ENCODE data around the gene MACC1. TPM values are rescaled to one million over a fixed set of nuclear protein-coding genes. Genes with fewer than 3 reads are reported as not detected.
"Not testable (repeated sequence)": the region's sequence is repeated elsewhere in the genome, so short reads cannot be mapped to it uniquely, and the experiment has no call there.

Gene MACC1
- polyA plus RNA-seq, 1 experiment: not detected

DNA sequence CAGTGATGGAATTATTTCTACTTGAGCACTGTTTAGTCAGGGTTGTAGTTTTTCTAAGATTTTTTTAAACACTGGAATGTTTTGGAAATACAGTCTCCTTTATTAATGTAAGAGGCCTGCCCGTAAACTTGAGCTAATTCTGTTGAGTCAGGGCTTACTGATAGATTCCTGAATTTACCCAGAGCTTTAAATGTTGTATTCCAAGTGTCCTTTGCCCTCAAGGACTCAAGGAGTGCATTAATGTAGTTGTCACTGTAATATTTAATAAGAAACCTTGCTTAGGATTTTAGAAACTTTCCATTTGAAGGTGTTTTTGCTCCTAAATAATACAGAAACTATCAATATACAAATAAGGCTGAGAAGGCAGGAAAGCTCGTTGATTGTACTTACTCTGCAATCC is 89.2 kb downstream of the MACC1 start:
- ChIA-PET POLR2A (no interaction called here), CTCF (interaction anchor here (1.5 kb wide), 1 partner anchor 24 kb away, joined by 3 read pairs; no protein-coding TSS in a partner anchor)
- H3K36me3 ChIP-seq (ENCODE audit: control insufficient read depth, insufficient read depth, low read length): no peaks in the 10 kb centered on the region
- no peak for DNase-seq (ENCODE audit: low read depth)
- TF ChIP-seq, protein P1, sequence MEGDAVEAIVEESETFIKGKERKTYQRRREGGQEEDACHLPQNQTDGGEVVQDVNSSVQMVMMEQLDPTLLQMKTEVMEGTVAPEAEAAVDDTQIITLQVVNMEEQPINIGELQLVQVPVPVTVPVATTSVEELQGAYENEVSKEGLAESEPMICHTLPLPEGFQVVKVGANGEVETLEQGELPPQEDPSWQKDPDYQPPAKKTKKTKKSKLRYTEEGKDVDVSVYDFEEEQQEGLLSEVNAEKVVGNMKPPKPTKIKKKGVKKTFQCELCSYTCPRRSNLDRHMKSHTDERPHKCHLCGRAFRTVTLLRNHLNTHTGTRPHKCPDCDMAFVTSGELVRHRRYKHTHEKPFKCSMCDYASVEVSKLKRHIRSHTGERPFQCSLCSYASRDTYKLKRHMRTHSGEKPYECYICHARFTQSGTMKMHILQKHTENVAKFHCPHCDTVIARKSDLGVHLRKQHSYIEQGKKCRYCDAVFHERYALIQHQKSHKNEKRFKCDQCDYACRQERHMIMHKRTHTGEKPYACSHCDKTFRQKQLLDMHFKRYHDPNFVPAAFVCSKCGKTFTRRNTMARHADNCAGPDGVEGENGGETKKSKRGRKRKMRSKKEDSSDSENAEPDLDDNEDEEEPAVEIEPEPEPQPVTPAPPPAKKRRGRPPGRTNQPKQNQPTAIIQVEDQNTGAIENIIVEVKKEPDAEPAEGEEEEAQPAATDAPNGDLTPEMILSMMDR (IDR thresholded peaks at IDR 0.05; ENCODE audit: insufficient read depth, low read depth, low read length): no peak
- no peaks in the 10 kb centered on the region for H3K27me3 ChIP-seq (ENCODE audit: control insufficient read depth, insufficient read depth, low read length)
- no peak overlapping the region for H3K4me3 ChIP-seq (ENCODE audit: low read depth, low read length)

DNA sequence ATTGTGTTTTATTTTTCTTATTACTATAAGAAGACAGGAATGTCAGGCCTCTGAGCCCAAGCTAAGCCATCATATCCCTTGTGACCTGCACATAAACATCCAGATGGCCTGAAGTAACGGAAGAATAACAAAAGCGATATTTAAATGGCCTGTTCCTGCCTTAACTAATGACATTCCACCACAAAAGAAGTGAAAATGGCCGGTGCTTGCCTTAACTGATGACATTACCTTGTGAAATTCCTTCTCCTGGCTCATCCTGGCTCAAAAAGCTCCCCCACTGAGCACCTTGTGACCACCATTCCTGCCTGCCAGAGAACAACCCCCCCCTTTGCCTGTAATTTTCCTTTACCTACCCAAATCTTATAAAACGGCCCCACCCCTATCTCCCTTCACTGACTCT is 91.1 kb downstream of the MACC1 start:
- DNase-seq (ENCODE audit: low read depth); CTCF ChIA-PET; H3K36me3 ChIP-seq (ENCODE audit: control insufficient read depth, insufficient read depth, low read length); POLR2A ChIA-PET; H3K27me3 ChIP-seq (ENCODE audit: control insufficient read depth, insufficient read depth, low read length); H3K4me3 ChIP-seq (ENCODE audit: low read depth, low read length): not testable (repeated sequence)

DNA sequence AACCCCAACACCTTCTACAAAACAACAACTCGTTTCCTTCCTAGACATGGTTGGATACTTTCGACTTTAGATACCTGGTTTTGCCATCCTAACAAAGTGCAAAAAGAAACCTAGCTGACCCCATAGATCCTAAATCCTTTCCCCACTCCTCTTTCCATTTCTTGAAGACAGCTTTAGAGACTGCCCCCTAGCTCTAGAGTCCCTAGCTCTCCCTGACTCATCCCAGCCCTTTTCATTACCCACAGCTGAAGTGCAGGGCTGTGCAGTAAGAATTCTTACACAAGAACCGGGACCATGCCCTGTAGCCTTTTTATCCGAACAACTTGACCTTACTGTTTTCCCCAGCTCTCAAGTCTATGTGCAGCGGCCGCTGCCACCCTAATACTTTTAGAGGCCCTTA is 93.1 kb downstream of the MACC1 start:
- POLR2A ChIA-PET; DNase-seq (ENCODE audit: low read depth); H3K4me3 ChIP-seq (ENCODE audit: low read depth, low read length); H3K36me3 ChIP-seq (ENCODE audit: control insufficient read depth, insufficient read depth, low read length); H3K27me3 ChIP-seq (ENCODE audit: control insufficient read depth, insufficient read depth, low read length): not testable (repeated sequence)
- CTCF ChIA-PET: interaction anchor here (0.7 kb wide), 1 partner anchor 11 kb away, joined by 3 read pairs; no protein-coding TSS in a partner anchor

DNA sequence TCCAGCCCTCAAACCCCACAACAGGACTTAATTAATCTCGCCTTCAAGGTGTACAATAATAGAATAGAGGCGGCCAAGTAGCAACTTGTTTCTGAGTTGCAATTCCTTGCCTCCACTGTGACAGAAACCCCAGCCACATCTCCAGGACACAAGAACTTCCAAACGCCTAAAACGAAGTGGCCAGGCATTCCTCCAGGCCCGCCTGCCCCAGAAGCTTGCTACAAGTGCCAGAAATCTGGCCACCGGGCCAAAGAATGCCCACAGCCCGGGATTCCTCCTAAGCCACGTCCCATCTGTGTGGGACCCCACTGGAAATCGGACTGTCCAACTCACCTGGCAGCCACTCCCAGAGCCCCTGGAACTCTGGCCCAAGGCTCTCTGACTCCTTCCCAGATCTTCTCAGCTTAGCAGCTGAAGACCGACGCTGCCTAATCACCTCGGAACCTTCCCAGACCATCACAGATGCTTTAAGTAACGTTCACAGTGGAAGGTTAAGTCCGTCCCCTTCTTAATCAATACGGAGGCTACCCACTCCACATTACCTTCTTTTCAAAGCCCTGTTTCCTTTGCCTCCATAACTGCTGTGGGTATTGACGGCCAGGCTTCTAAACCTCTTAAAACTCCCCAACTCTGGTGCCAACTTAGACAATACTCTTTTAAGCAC is 94.4 kb downstream of the MACC1 start:
- H3K27me3 ChIP-seq (ENCODE audit: control insufficient read depth, insufficient read depth, low read length); DNase-seq (ENCODE audit: low read depth); H3K36me3 ChIP-seq (ENCODE audit: control insufficient read depth, insufficient read depth, low read length); H3K4me3 ChIP-seq (ENCODE audit: low read depth, low read length); CTCF ChIA-PET; POLR2A ChIA-PET: not testable (repeated sequence)

DNA sequence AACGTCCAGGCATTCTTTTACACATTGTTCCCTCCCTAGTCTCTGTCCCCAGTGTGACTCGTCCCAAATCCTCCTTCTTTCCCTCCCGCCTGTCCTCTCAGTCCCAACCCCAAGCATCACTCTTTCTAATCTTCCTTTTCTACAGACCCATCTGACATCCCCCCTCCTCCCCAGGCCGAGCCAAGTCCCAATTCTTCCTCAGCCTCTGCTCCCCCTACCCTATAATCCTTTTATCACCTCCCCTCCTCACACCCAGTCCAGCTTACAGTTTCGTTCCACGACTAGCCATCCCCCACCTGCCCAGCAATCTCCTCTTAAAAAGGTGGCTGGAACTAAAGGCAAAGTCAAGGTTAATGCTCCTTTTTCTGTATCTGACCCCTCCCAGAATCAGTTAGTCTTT is 95.1 kb downstream of the MACC1 start:
- Histone ChIP-seq H3K4me3 (ENCODE audit: low read depth, low read length) (no peak overlapping the region), H3K27me3 (ENCODE audit: control insufficient read depth, insufficient read depth, low read length) (no peaks in the 10 kb centered on the region), H3K36me3 (ENCODE audit: control insufficient read depth, insufficient read depth, low read length) (no peaks in the 10 kb centered on the region)
- no peak for DNase-seq (ENCODE audit: low read depth)
- TF ChIP-seq, protein P1 (IDR thresholded peaks at IDR 0.05; ENCODE audit: insufficient read depth, low read depth, low read length): no peak
- POLR2A ChIA-PET: no interaction called here
- CTCF ChIA-PET: no interaction called here

GRCh38 chr7:20121404-20121803 is 95.8 kb downstream of the MACC1 start:
- POLR2A ChIA-PET: no interaction called here
- no peak overlapping the region for H3K4me3 ChIP-seq (ENCODE audit: low read depth, low read length)
- no peak for DNase-seq (ENCODE audit: low read depth)
- TF ChIP-seq, protein P1 (IDR thresholded peaks at IDR 0.05; ENCODE audit: insufficient read depth, low read depth, low read length): no peak
- no peaks in the 10 kb centered on the region for H3K36me3 ChIP-seq (ENCODE audit: control insufficient read depth, insufficient read depth, low read length)
- H3K27me3 ChIP-seq (ENCODE audit: control insufficient read depth, insufficient read depth, low read length): no peaks in the 10 kb centered on the region
- CTCF ChIA-PET: no interaction called here

- H3K36me3 ChIP-seq (ENCODE audit: control insufficient read depth, insufficient read depth, low read length); POLR2A ChIA-PET; H3K4me3 ChIP-seq (ENCODE audit: low read depth, low read length); DNase-seq (ENCODE audit: low read depth); H3K27me3 ChIP-seq (ENCODE audit: control insufficient read depth, insufficient read depth, low read length): not testable (repeated sequence)
- CTCF ChIA-PET: interaction anchor here (0.7 kb wide), 1 partner anchor 13 kb away, joined by 3 read pairs; no protein-coding TSS in a partner anchor
Measured at GRCh38 chr7:20120611-20121168, 96.5 kb downstream of the MACC1 start.

Measured in BJ (cell line).